Middle frontal gyrus (tissue), 1 donor: ENCODE data around the gene LRRC8C.
A peak's percentile ranks its signal among the peaks of the same experiment; 100 is the strongest.

Source experiments
- DNase-seq: peaks from one replicate; pipeline ENCODE4 v3.0.0-alpha.2; 2015; ENCODE audit warnings: low spot score; ENCODE audit errors: extremely low spot score

LRRC8C gene

DNA sequence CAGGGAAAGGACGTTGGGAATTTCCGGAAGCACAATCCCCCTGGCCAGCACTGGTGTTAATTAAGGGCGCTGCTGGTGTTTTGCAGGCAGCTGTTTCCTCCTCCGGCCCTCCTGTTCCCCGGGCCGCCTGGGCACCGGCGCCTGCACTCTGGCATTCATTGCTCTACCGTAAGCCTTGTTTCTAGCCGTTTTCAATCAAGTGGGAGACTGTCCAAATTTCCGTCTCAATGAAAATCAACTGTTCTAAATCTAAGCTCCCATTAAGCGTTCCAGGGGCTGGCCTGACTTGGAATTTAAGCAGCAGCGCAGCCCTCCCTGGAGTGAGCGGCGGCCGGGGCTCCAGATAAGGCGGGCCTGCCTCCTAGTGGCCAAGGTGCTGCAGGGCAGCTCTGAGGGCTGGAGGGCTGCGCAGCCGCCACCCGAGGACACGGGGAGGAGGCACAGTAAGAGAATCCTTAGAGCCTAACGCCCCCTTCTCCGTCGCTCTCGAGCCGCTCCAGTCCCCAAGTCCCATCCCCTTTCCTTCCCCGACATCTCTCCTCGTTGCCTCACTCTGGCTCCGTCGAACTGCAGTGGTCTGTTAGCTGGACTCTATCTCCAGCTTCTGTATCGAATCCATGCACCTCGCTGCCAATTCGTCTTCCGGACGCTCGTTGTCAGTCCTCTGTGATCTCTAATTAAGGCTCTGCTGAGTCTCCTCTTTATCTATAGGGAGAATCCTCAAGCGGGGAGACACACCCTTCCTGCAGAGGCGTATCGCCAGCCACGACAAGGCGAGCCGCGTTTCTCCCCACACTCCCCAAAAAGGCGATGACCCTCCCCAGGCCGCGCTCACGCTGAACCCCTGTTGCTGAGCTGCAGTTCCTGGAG, 130.1 kb downstream of the LRRC8C start:
- peak; percentile 83 for DNase-seq

DNA sequence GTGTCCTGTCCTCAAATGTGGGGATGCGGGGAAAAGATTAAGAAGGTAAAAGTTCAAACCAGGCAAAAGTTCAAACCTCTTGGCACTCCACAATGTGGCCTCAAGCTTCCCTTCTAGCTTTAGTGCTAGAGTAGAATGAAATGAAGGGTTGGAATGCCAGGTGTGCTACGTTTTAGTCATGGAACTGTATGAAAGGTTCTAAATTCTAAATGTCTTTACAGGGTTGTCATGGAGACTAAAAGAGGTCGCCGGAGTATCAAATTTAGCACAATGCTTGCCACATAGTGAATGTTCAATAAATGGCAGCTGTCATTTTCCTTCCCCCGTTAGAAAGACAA, 130.7 kb downstream of the LRRC8C start:
- no peak for DNase-seq

DNA sequence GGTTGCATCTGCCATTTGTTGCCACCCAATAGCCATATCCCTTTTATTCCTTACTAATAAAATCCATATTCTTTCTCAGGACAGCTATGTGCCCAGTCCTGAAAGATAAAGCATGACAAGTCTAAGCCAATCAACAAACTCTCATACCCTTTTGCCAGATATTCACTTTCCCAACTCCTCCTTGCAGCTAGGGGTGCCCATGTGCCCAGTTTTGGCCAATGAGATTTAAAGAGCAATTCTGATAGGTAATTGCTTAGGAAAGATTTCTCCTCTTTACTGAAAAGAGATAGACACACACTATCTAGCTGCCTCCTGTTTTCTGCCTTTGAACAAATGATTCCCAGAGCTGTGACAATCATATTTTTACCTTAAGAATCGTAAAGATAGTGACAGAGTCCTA, 132.9 kb downstream of the LRRC8C start:
- DNase-seq: no peak

DNA sequence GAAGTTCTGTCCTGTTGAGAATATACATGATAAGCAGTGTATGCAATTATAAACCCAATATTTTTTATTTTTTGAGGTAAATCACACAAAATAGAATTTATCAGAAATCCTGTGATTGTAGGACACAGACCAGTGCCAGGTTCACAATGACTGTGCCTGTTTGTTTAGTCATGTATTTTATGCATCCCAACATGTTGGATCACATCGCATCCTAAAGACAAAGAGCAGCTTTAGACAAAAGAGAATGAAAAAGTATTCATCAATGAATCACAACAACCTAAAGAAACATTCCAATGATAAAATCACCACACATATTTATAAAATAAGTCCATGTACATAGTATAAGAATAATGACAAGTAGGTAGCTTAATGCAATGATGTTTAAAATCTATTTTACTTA, 134.7 kb downstream of the LRRC8C start:
- DNase-seq: no peak
